ENCODE results near the gene CAST. TPM values are rescaled to one million over a fixed set of nuclear protein-coding genes. Genes with fewer than 3 reads are reported as not detected.

The CAST gene
- total RNA-seq, 2 donors from 2014 or later: 315 to 490 TPM

GRCh38 chr5:96619946-96620345 lies 42.2 kb upstream of the CAST start:
- intact Hi-C loops (cut with DNase I): loop anchor here (10.0 kb wide), 2 partner anchors 125 to 545 kb away; no protein-coding TSS in a partner anchor
- Histone ChIP-seq H3K27ac (no peak overlapping the region), H3K36me3 (no peaks in the 10 kb centered on the region), H3K9ac (ENCODE audit: low read depth in 2 of 2, low read length in 2 of 2) (no peak overlapping the region), H3K27me3 (no peaks in the 10 kb centered on the region), H3K4me3 (no peak overlapping the region), H3K9me3 (no peaks in the 10 kb centered on the region), H3K4me1 (no peaks in the 10 kb centered on the region)
- no peak for DNase-seq
- no peak for TF ChIP-seq CTCF (IDR thresholded peaks at IDR 0.05)

GRCh38 chr5:96624596-96624995 lies 37.6 kb upstream of the CAST start:
- Histone ChIP-seq H3K9ac (ENCODE audit: low read depth in 2 of 2, low read length in 2 of 2) (no peak overlapping the region), H3K36me3 (no peaks in the 10 kb centered on the region), H3K4me1 (no peaks in the 10 kb centered on the region), H3K9me3 (no peaks in the 10 kb centered on the region), H3K4me3 (no peak overlapping the region), H3K27me3 (no peaks in the 10 kb centered on the region), H3K27ac (no peak overlapping the region)
- no peak for DNase-seq
- intact Hi-C loops (cut with DNase I): no loop called here
- no peak for TF ChIP-seq CTCF (IDR thresholded peaks at IDR 0.05)

GRCh38 chr5:96625365-96625764 lies 36.8 kb upstream of the CAST start:
- no peaks in the 10 kb centered on the region for H3K9me3 ChIP-seq
- TF ChIP-seq CTCF (IDR thresholded peaks at IDR 0.05): no peak
- no peaks in the 10 kb centered on the region for H3K27me3 ChIP-seq
- no peak overlapping the region for H3K27ac ChIP-seq
- no peak overlapping the region for H3K4me3 ChIP-seq
- H3K4me1 ChIP-seq: no peaks in the 10 kb centered on the region
- H3K9ac ChIP-seq (ENCODE audit: low read depth in 2 of 2, low read length in 2 of 2): no peak overlapping the region
- no peaks in the 10 kb centered on the region for H3K36me3 ChIP-seq
- DNase-seq: no peak
- intact Hi-C loops (cut with DNase I): no loop called here

- Histone ChIP-seq H3K4me1 (no peaks in the 10 kb centered on the region), H3K4me3 (no peak overlapping the region), H3K9me3 (no peaks in the 10 kb centered on the region), H3K36me3 (no peaks in the 10 kb centered on the region), H3K27ac (no peak overlapping the region), H3K9ac (ENCODE audit: low read depth in 2 of 2, low read length in 2 of 2) (no peak overlapping the region), H3K27me3 (no peaks in the 10 kb centered on the region)
- intact Hi-C loops (cut with DNase I): no loop called here
- no peak for TF ChIP-seq CTCF (IDR thresholded peaks at IDR 0.05)
- DNase-seq: no peak
Measured at GRCh38 chr5:96626956-96627355, 35.2 kb upstream of the CAST start.

- no peaks in the 10 kb centered on the region for H3K27me3 ChIP-seq
- H3K9ac ChIP-seq (ENCODE audit: low read depth in 2 of 2, low read length in 2 of 2): peak overlapping the region in 1 of 2 donors; percentile 30
- no peaks in the 10 kb centered on the region for H3K36me3 ChIP-seq
- no peak overlapping the region for H3K27ac ChIP-seq
- H3K4me3 ChIP-seq: no peak overlapping the region
- H3K4me1 ChIP-seq: no peaks in the 10 kb centered on the region
- TF ChIP-seq CTCF (IDR thresholded peaks at IDR 0.05): no peak
- intact Hi-C loops (cut with DNase I): no loop called here
- no peak for DNase-seq
- no peaks in the 10 kb centered on the region for H3K9me3 ChIP-seq
Measured at GRCh38 chr5:96627792-96628398, 34.3 kb upstream of the CAST start.

All from colonic mucosa (tissue), 4 donors.